SK-N-SH (cell line): ENCODE data around the gene PEAK1. TPM values are rescaled to one million over a fixed set of nuclear protein-coding genes. Genes with fewer than 3 reads are reported as not detected.
A peak's percentile ranks its signal among the peaks of the same experiment; 100 is the strongest.

Experiments used
- CTCF ChIA-PET: fragments of 300-600, 350-600 bp; formaldehyde crosslinking; extraction: SDS; loops from one replicate; lab custom pipeline; 2021; lab: Yijun Ruan, JAX
- POLR2A ChIA-PET: fragments of 350-600 bp; sonication (Branson Sonifier 250); formaldehyde crosslinking; extraction: SDS; loops from one replicate; lab custom pipeline; 2020; ENCODE audit warnings: antibody characterized with exemption, inconsistent platforms; lab: Yijun Ruan, JAX
- DNase-seq: peaks from one replicate; pipeline ENCODE4 v3.0.0; 2012
- H2AFZ ChIP-seq: fragments of 200-600 bp; sonication (generic); 2 replicates; pipeline ENCODE4 v1.8.1; 2016; ENCODE audit warnings: antibody characterized with exemption, mild to moderate bottlenecking, low read depth
- H3F3A ChIP-seq: fragments of 200-600 bp; sonication (generic); replicated peaks from 2 replicates; pipeline ENCODE3; 2016; ENCODE audit warnings: antibody characterized with exemption, mild to moderate bottlenecking; ENCODE audit not compliant: insufficient read depth
- H3K27ac ChIP-seq, 2 experiments: fragments of 200-500 bp in 1 of 2; fragments of 200-600 bp in 1 of 2; sonication (Bioruptor generic) in 1 of 2; sonication (generic), shearing (Covaris generic) in 1 of 2; 2 replicates each; pipeline versions ENCODE4 v1.5.1 to v1.6.1; 2014 to 2016; ENCODE audit warnings: low read depth in 2 of 2, inconsistent platforms in 1 of 2, low read length in 1 of 2, mild to moderate bottlenecking in 1 of 2, mixed read lengths in 1 of 2
- H3K27me3 ChIP-seq: fragments of 200-600 bp; sonication (generic), shearing (Covaris generic); 2 replicates; pipeline ENCODE4 v1.6.1; 2016; ENCODE audit warnings: mixed run types; ENCODE audit not compliant: insufficient read depth
- H3K36me3 ChIP-seq, 2 experiments: fragments of 200-500 bp in 1 of 2; fragments of 200-600 bp in 1 of 2; sonication (Bioruptor generic) in 1 of 2; sonication (generic) in 1 of 2; replicated peaks in 1 of 2; 2 replicates each; pipeline versions ENCODE3 to v1.5.1; 2014 to 2016; ENCODE audit warnings: low read length in 1 of 2, mild to moderate bottlenecking in 1 of 2; ENCODE audit not compliant: insufficient read depth in 2 of 2, control insufficient read depth in 1 of 2
- H3K4me1 ChIP-seq, 2 experiments: fragments of 200-500 bp in 1 of 2; fragments of 200-600 bp in 1 of 2; sonication (Bioruptor generic) in 1 of 2; sonication (generic), shearing (Covaris generic) in 1 of 2; 2 replicates each; pipeline versions ENCODE4 v1.5.1 to v1.6.1; 2014 to 2016; ENCODE audit warnings: low read depth in 1 of 2, low read length in 1 of 2, mixed run types in 1 of 2; ENCODE audit not compliant: insufficient read depth in 2 of 2, control insufficient read depth in 1 of 2
- H3K4me2 ChIP-seq: fragments of 200-600 bp; sonication (generic), shearing (Covaris generic); 2 replicates; pipeline ENCODE4 v1.6.1; 2017; ENCODE audit warnings: mixed run types
- H3K4me3 ChIP-seq, 2 experiments: fragments of 200-500 bp in 1 of 2; fragments of 200-600 bp in 1 of 2; sonication (Bioruptor generic) in 1 of 2; sonication (generic), shearing (Covaris generic) in 1 of 2; 2 replicates each; pipeline versions ENCODE4 v1.5.1 to v1.8.1; 2014 to 2016; ENCODE audit warnings: low read depth in 2 of 2, inconsistent platforms in 1 of 2, low read length in 1 of 2, mild to moderate bottlenecking in 1 of 2, mixed read lengths in 1 of 2, moderate library complexity in 1 of 2
- H3K79me2 ChIP-seq: fragments of 200-600 bp; sonication (generic); 2 replicates; pipeline ENCODE4 v1.8.1; 2017; ENCODE audit warnings: mild to moderate bottlenecking; ENCODE audit not compliant: insufficient read depth
- H3K9ac ChIP-seq: fragments of 200-600 bp; sonication (generic); 2 replicates; pipeline ENCODE4 v1.6.1; 2017; ENCODE audit warnings: mixed run types
- H3K9me2 ChIP-seq: fragments of 200-600 bp; sonication (generic); 2 replicates; pipeline ENCODE4 v1.6.1; 2017; ENCODE audit warnings: mixed run types
- H3K9me3 ChIP-seq: fragments of 200-600 bp; sonication (generic); 2 replicates; pipeline ENCODE4 v1.6.1; 2017; ENCODE audit warnings: mixed run types, mild to moderate bottlenecking, moderate library complexity
- H4K20me1 ChIP-seq: fragments of 200-600 bp; sonication (generic); 2 replicates; pipeline ENCODE4 v1.6.1; 2017; ENCODE audit warnings: mild to moderate bottlenecking, mixed run types; ENCODE audit not compliant: insufficient read depth
- CTCF ChIP-seq: fragments of 200-600 bp; sonication (generic); IDR thresholded peaks from 2 replicates; pipeline ENCODE4 v1.6.1; 2017; ENCODE audit warnings: antibody characterized with exemption, mild to moderate bottlenecking, moderate library complexity
- EZH2phosphoT487 ChIP-seq: fragments of 200-600 bp; sonication (generic); IDR thresholded peaks from 2 replicates; pipeline ENCODE4 v1.6.1; 2017; ENCODE audit warnings: low read depth, mixed run types, mild to moderate bottlenecking, antibody characterized with exemption, moderate library complexity, borderline replicate concordance
- FOXM1 ChIP-seq: IDR thresholded peaks from 2 replicates; pipeline ENCODE4 v1.4.0; 2012; ENCODE audit warnings: low read depth, mild to moderate bottlenecking
- JUND ChIP-seq: IDR thresholded peaks from 2 replicates; pipeline ENCODE4 v1.4.0; 2012
- MEF2A ChIP-seq: IDR thresholded peaks from 2 replicates; pipeline ENCODE4 v1.4.0; 2012; ENCODE audit warnings: low read depth, borderline replicate concordance
- MXI1 ChIP-seq: IDR thresholded peaks from 2 replicates; pipeline ENCODE4 v1.6.1; 2012; ENCODE audit warnings: mild to moderate bottlenecking, low read depth, low read length, improper control_type of control experiment
- NRF1 ChIP-seq: IDR thresholded peaks from 2 replicates; pipeline ENCODE4 v1.6.1; 2012; ENCODE audit warnings: low read depth, mild to moderate bottlenecking, low read length
- RAD21 ChIP-seq: IDR thresholded peaks from 2 replicates; pipeline ENCODE4 v1.6.1; 2012; ENCODE audit warnings: mild to moderate bottlenecking, low read length
- RCOR1 ChIP-seq: fragments of 150-350 bp; IDR thresholded peaks from 2 replicates; pipeline ENCODE4 v1.6.1; 2017; ENCODE audit warnings: antibody characterized with exemption, low read length
- RXRA ChIP-seq: IDR thresholded peaks from 2 replicates; pipeline ENCODE4 v1.4.0; 2012; ENCODE audit warnings: low read depth, mild to moderate bottlenecking, borderline replicate concordance
- SMC3 ChIP-seq: IDR thresholded peaks from 2 replicates; pipeline ENCODE4 v1.6.1; 2012; ENCODE audit warnings: low read depth, low read length, improper control_type of control experiment
- TAF1 ChIP-seq: IDR thresholded peaks from 2 replicates; pipeline ENCODE4 v1.6.1; 2012; ENCODE audit warnings: low read depth, mild to moderate bottlenecking, low read length, moderate library complexity, borderline replicate concordance
- TCF12 ChIP-seq: IDR thresholded peaks from 2 replicates; pipeline ENCODE4 v1.4.0; 2012
- WGBS: methylation state at CpG from one replicate; pipeline ENCODE4 v1.1.6; 2017; ENCODE audit warnings: low lambda C conversion rate; 5-methylcytosine and 5-hydroxymethylcytosine counted together
- polyA plus RNA-seq, 3 experiments: library from polyadenylated mRNA; depleted of rRNA; stranded (reverse); fragments of >200 nt; gene quantifications; 2 replicates each; pipeline ENCODE4 v1.2.3, GENCODE V29; 2012
- TF ChIP-seq, protein P1 (sequence below): IDR thresholded peaks from 2 replicates; pipeline ENCODE4 v1.4.0; 2012; ENCODE audit warnings: low read depth
- TF ChIP-seq, protein P2 (sequence below): IDR thresholded peaks from 2 replicates; pipeline ENCODE4 v1.4.0; 2012; ENCODE audit warnings: low read depth, borderline replicate concordance
- TF ChIP-seq, protein P3 (sequence below): IDR thresholded peaks from 2 replicates; pipeline ENCODE4 v1.6.1; 2012; ENCODE audit warnings: mild to moderate bottlenecking, low read depth, low read length, moderate library complexity

The PEAK1 gene
- polyA plus RNA-seq, 1 of the 3 experiments (the other 2 are of a cell fraction) = 9.0 TPM

- Histone ChIP-seq H3K9me3 (no peaks in the 10 kb centered on the region), H4K20me1 (peaks cover 44% of the 10 kb centered on the region), H3K4me3 (peak overlapping the region; percentile 71 to 93), H3K9ac (peak overlapping the region; percentile 91), H2AFZ (peak overlapping the region; percentile 17; the same call in 1 of the 2 replicates), H3K79me2 (peaks cover 86% of the 10 kb centered on the region), H3K4me1 (peaks cover 20 to 21% of the 10 kb centered on the region in 2 experiments), H3K27ac (peak overlapping the region; percentile 79 to 92), H3K27me3 (no peaks in the 10 kb centered on the region), H3K9me2 (no peaks in the 10 kb centered on the region), H3F3A (peaks cover 16% of the 10 kb centered on the region), H3K36me3 (peaks cover 0 to 5% of the 10 kb centered on the region in 2 experiments), H3K4me2 (peak overlapping the region; percentile 74)
- WGBS = 2% methylated on average over 45 of the region's 72 CpGs
- TF ChIP-seq, protein P1, sequence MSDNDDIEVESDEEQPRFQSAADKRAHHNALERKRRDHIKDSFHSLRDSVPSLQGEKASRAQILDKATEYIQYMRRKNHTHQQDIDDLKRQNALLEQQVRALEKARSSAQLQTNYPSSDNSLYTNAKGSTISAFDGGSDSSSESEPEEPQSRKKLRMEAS = peak; percentile 25; the same call in 1 of the 2 replicates
- TF ChIP-seq TCF12 = 0 out of 2 replicates have a peak, but pooled peaks have one; percentile 11
- TF ChIP-seq MEF2A = no peak
- no peak for TF ChIP-seq EZH2phosphoT487
- TF ChIP-seq, protein P2, sequence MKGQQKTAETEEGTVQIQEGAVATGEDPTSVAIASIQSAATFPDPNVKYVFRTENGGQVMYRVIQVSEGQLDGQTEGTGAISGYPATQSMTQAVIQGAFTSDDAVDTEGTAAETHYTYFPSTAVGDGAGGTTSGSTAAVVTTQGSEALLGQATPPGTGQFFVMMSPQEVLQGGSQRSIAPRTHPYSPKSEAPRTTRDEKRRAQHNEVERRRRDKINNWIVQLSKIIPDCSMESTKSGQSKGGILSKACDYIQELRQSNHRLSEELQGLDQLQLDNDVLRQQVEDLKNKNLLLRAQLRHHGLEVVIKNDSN = no peak
- TF ChIP-seq RAD21 = 0 out of 2 replicates have a peak, but pooled peaks have one; percentile 11
- no peak for TF ChIP-seq SMC3
- TF ChIP-seq TAF1 = no peak
- no peak for TF ChIP-seq NRF1
- TF ChIP-seq RXRA = no peak
- TF ChIP-seq RCOR1 = no peak
- TF ChIP-seq MXI1 = 0 out of 2 replicates have a peak, but pooled peaks have one; percentile 8
- TF ChIP-seq FOXM1 = no peak
- TF ChIP-seq CTCF = peak; percentile 42
- TF ChIP-seq, protein P3, sequence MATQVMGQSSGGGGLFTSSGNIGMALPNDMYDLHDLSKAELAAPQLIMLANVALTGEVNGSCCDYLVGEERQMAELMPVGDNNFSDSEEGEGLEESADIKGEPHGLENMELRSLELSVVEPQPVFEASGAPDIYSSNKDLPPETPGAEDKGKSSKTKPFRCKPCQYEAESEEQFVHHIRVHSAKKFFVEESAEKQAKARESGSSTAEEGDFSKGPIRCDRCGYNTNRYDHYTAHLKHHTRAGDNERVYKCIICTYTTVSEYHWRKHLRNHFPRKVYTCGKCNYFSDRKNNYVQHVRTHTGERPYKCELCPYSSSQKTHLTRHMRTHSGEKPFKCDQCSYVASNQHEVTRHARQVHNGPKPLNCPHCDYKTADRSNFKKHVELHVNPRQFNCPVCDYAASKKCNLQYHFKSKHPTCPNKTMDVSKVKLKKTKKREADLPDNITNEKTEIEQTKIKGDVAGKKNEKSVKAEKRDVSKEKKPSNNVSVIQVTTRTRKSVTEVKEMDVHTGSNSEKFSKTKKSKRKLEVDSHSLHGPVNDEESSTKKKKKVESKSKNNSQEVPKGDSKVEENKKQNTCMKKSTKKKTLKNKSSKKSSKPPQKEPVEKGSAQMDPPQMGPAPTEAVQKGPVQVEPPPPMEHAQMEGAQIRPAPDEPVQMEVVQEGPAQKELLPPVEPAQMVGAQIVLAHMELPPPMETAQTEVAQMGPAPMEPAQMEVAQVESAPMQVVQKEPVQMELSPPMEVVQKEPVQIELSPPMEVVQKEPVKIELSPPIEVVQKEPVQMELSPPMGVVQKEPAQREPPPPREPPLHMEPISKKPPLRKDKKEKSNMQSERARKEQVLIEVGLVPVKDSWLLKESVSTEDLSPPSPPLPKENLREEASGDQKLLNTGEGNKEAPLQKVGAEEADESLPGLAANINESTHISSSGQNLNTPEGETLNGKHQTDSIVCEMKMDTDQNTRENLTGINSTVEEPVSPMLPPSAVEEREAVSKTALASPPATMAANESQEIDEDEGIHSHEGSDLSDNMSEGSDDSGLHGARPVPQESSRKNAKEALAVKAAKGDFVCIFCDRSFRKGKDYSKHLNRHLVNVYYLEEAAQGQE = no peak
- TF ChIP-seq JUND = peak; percentile 5; the same call in 1 of the 2 replicates
- POLR2A ChIA-PET = interaction anchor here (0.8 kb wide), 1 partner anchor 300 kb away, joined by 3 read pairs; no protein-coding TSS in a partner anchor
- CTCF ChIA-PET = interaction anchor here (0.8 to 1.6 kb wide), 11 partner anchors 56 to 312 kb away, joined by 3 to 6 read pairs (median 3); no protein-coding TSS in a partner anchor
- peak; percentile 80 for DNase-seq
These were observed 703 bp downstream of the PEAK1 start for GRCh38 chr15:77418966-77419835.
